HG03175 (cell line): Measurements from ENCODE around the gene RBBP4.

Source experiments
- ATAC-seq: cut with Tn5 transposase; IDR thresholded peaks from one replicate; pipeline ENCODE4 v1.9.1; 2021; ENCODE audit warnings: mild to moderate bottlenecking, moderate library complexity; ENCODE audit not compliant: unreplicated experiment

The RBBP4 gene

DNA sequence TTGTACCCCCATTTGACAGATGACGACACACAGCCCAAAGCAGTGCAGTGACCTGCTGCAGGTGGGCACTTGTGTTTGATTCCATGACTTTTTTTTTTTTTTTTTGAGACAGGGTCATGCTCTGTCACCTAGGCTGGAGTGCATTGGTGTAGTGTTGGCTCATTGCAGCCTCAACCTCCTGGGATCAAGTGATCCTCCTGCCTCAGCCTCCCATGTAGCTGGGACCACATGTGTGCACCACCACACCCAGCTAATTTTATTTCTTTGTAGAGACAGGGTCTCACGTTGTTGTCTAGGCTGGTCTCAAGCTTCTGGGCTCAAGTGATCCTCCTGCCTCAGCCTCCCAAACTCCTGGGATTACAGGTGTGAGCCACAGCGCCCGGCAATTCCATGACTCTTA is 66.5 kb downstream of the RBBP4 start:
- no peak for ATAC-seq

DNA sequence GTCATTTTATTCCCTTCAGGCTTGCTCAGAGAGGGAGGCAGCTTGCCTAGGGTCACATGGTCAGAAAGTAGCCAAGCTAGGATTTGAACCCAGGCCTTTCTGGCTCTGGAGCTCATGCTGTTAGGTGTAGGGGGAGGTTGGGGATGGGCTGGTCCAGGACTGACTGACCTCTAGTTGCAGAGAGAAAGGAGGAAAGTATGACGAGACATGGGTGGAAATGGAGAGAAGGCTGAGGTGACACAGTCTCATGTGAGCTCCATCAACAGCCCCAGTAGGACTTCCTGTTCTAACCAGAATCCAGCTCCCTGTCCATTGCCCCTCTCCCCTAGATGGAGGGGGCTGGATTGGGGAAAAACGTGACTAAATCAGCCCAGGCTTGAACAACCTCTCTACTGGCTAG is 67.0 kb downstream of the RBBP4 start:
- ATAC-seq: no peak

DNA sequence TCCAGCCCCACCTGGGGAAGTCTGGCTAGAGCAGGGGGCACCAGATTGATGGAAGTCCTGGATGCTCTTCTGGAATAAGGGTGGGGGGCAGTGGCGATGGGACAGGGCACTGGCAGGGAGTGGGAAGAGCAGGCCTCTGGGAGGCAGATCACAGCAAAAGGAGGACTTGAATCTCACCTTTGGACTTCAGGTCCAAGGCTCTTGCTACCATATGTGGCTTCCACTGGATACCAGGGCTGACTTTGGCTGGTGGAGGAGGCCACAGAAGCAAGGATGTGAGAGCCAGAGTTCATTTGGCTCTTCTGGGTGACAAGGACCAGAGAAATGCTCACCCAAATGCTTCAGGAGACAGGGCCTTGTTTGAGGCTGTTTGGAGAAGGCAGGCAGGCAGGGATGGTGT is 67.5 kb downstream of the RBBP4 start:
- no peak for ATAC-seq

DNA sequence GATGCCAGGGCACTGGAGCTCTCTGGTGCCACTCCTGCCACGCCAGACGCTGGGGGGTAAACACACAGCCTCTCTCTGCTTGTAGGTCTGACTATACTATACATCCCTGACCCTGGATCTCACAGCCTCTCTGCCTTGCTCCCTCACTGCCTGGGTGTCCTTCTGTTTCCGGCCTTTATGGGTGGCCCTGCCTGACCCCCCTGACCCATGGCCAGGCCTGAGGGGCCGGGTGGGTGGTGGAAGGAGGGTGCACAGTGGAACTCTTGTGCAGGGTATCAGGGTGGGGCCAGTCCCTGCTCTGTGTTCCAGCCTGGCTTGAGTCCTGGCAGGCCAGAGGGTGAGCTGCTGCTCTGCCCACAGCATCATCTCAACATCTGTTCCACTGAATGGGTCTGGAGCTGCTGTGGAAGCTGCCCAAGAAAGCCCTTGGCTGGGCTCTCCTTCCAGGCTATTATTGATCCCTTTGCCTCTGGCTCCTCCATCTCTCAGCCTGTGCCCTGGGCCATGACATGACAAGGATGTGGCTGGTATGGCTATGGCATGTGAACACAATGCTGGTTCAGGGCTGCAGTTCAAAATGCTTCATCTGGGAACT is 68.8 kb downstream of the RBBP4 start:
- ATAC-seq: no peak

DNA sequence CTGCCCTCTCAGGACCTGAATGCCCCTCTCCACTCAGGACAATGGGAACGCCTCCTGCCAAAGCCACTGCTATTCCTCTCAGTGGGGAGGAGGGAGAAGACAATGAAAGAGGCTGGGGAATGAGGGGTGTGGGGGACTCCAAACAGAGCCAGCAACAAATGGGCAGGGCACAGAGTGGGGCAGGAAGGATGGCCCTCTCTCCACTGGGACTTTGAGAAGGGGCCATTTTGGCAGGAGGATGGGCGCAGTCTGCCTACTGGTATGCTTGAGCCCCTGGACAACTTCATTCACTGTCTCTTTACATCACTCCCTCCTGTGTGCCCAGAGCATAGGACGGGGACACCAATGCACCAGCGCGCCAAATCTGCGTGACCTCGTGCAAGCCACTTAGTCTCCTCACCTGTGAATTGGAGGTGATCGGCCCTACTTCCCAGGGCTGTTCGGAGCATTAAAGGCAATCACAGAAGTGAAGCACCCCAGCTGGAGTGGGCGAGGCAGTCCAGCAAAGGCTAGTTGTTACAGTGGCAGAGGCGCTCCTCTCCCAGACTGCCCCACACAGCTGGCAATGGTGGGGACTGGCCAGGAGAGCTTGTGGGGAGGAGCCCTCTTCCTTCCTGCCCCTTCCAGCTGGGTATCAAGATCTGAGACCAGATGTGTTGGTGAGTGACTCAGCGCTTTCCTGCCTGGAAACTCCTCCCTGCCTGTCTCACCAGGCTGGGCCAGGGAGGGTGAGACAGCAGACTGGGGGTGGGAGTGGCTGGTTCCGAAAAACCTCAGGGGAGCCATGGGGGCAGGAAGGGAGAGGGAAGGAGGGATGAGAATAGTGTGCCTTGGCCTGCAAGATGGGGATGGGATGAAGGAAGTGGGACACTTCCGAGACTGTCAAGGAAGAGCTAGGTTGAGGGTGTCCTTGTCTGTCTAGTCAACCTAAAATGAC is 73.9 kb downstream of the RBBP4 start:
- ATAC-seq: no peak

DNA sequence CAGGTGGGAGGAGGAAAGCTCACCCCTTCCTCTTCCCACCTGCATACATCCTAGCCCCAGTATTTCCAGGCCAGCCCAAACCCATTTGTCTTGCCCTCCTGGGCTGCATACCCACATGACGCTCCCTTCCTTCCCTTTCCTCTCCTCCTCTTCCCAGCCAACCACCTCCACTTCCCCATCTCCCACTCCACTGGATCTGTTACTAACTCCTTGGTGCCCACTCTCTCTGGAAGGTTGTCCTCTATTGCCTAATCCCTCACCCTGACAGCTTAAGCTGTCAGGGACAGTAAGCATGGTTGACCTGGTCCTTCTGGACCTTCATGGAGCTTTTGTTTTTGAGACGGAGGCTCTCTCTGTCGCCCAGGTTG is 74.6 kb downstream of the RBBP4 start:
- no peak for ATAC-seq

DNA sequence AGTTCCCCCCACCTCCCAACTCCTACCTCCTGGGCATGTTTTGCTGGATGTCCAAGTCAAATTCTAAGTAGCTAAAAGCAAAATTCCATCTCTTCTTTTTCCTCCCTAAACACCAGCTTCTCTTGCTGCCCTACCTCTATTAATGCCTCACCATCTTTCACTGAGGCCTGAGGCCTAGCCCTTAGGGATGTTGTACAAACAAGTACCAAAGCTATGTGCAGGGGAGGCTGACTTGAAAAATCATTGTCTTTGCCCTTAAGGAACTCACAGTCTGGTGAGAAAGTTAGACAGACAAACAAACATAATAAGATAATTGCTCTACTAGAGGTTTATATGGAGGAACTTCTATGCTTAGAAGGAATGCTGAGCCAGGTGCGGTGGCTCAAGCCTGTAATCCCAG is 76.9 kb downstream of the RBBP4 start:
- no peak for ATAC-seq

DNA sequence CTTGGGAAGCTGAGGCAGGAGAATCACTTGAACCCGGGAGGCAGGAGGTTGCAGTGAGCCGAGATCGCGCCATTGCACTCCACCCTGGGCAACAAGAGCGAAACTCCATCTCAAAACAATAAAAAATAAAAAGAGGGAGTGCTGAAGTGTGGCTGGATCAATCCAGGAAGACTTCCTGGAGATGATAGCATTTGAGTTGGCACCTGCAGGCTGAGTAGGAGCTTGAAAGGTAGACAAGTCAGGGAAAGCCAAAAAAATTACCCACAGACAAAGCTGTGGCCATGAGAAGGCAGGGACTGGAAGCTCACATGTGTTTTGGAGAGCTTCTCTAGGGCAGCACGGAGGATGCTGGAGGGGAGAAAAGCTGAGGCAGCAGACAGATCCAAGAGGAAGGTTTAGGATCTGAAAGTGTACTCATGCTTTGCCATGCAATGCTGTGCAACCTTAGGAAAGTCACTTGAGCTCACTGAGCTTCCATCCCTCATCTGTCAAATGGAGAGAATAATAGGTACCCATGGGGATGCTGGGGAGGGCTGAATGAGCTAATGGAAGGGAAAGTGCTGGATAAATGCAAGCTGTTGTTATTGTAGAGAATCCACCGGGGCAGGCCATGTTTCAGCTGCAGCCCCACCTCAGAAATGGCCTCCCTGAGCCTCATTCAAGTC is 77.5 kb downstream of the RBBP4 start:
- ATAC-seq: no peak

DNA sequence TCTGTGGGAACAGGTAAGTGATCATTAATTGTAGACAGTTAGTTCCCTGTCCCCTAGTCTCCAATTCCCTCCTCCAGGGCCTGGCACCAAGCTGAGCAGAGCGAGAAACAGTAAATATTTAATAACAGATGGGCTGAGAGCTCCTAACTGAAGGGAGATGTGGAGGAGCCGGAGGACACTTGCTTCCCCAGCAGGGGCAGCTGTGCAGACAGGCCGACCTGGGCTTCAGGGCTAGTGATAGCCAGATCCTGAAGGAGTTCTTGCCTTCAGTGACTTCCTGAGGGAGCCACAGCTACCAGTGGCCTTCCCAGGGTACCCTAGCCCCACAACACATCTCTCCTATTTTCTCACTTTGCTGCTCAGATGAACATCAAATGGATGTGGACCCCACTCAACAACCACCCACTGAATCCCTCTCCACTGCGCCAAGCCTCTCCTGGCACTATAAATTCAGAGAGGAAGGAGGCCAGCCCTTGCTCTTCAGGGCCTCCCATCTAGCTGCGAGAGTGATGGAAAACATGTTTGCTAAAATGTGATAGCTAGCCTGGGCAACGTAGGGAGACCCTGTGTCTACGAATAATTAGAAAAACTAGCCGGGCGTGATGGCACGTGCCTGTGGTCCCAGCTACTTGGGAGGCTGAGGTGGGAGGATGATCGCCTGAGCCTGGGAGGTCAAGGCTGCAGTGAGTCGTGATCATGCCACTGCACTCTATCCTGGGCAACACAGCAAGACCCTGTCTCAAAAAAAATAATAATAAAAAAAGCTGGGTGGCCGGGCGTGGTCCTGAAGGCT is 78.4 kb downstream of the RBBP4 start:
- no peak for ATAC-seq

DNA sequence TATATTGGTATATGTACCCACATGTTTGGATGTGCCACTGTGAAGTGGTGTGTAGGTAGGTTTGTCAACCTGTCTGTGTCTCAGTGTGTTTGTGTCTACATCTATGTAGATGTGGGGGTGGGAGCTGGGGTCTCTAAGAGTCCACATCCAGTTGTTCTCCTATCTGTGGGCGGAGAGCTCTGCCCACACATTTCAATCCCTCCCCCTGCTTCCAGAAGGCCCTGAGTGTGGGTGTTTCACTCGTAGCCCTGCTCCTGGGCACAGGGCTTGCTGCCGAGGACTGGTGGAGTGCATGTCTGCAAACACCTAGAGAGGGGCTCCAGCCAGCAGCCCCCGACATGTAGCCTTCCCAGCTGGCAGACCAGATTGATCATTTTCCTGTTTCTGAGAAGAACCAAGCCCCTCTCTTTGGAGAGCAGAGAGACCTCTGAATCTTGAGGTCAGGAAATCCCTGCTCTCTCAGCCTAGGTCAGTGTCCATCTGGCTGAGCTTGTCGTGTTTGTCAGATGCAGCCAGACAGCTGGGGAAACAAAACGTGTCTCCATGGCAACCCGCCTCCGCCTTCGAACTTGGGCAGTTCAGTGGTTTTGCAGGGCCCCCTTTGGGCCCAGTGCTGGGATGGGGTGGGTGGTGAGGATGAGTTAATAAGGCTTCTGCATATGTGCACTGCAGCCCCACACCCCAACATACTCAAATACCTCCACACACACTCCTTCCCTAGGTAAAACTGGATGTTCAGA is 82.7 kb downstream of the RBBP4 start:
- no peak for ATAC-seq
